ENCODE data around the gene SLC6A8. TPM values are rescaled to one million over a fixed set of nuclear protein-coding genes. Genes with fewer than 3 reads are reported as not detected.
"Not testable (repeated sequence)": the region's sequence is repeated elsewhere in the genome, so short reads cannot be mapped to it uniquely, and the experiment has no call there.

The SLC6A8 gene
- total RNA-seq, 1 experiment from 2014 or later = 21.7 TPM

- no peak for DNase-seq (ENCODE audit: low spot score)
Measured at GRCh38 chrX:153731117-153731844, 43.6 kb downstream of the SLC6A8 start.

GRCh38 chrX:153731845-153732215, 44.1 kb downstream of the SLC6A8 start:
- no peak for DNase-seq (ENCODE audit: low spot score)

- no peak for DNase-seq (ENCODE audit: low spot score)
Measured at GRCh38 chrX:153732401-153732800, 44.7 kb downstream of the SLC6A8 start.

- DNase-seq (ENCODE audit: low spot score) = no peak
Measured at GRCh38 chrX:153733651-153734240, 46.0 kb downstream of the SLC6A8 start.

- DNase-seq (ENCODE audit: low spot score) = no peak
Measured at GRCh38 chrX:153734871-153735270, 47.1 kb downstream of the SLC6A8 start.

- no peak for DNase-seq (ENCODE audit: low spot score)
Measured at GRCh38 chrX:153735274-153735673, 47.5 kb downstream of the SLC6A8 start.

GRCh38 chrX:153736071-153736820, 48.5 kb downstream of the SLC6A8 start:
- DNase-seq (ENCODE audit: low spot score) = no peak

- no peak for DNase-seq (ENCODE audit: low spot score)
Measured at GRCh38 chrX:153736871-153737441, 49.2 kb downstream of the SLC6A8 start.

GRCh38 chrX:153738056-153738605, 50.4 kb downstream of the SLC6A8 start:
- no peak for DNase-seq (ENCODE audit: low spot score)

- no peak for DNase-seq (ENCODE audit: low spot score)
Measured at GRCh38 chrX:153739754-153740486, 52.2 kb downstream of the SLC6A8 start.

- no peak for DNase-seq (ENCODE audit: low spot score)
Measured at GRCh38 chrX:153740631-153741222, 53.0 kb downstream of the SLC6A8 start.

- DNase-seq (ENCODE audit: low spot score) = no peak
Measured at GRCh38 chrX:153741446-153741845, 53.7 kb downstream of the SLC6A8 start.

GRCh38 chrX:153742111-153742510, 54.4 kb downstream of the SLC6A8 start:
- DNase-seq (ENCODE audit: low spot score) = not testable (repeated sequence)

GRCh38 chrX:153742796-153743467, 55.2 kb downstream of the SLC6A8 start:
- DNase-seq (ENCODE audit: low spot score) = not testable (repeated sequence)

- DNase-seq (ENCODE audit: low spot score) = not testable (repeated sequence)
Measured at GRCh38 chrX:153743468-153744209, 55.9 kb downstream of the SLC6A8 start.

GRCh38 chrX:153744210-153745066, 56.7 kb downstream of the SLC6A8 start:
- no peak for DNase-seq (ENCODE audit: low spot score)

- not testable (repeated sequence) for DNase-seq (ENCODE audit: low spot score)
Measured at GRCh38 chrX:153745067-153745433, 57.3 kb downstream of the SLC6A8 start.
